Panc1 (cell line): ENCODE data around the gene ALG10. TPM values are rescaled to one million over a fixed set of nuclear protein-coding genes. Genes with fewer than 3 reads are reported as not detected.

Experiments used
- ATAC-seq: fragments of 200-7000 bp; cut with Tn5 transposase; 2 replicates; pipeline ENCODE4 v1.9.1; 2020; ENCODE audit warnings: mild to moderate bottlenecking, moderate library complexity
- BruUV-seq: library from RNA; stranded (reverse); fragments of 400-500 nt; replicated peaks from 2 replicates; lab custom pipeline; 2021; lab: Mats Ljungman, UMichigan
- CTCF ChIA-PET: fragments of 300-600 bp; sonication (Branson Sonifier 250); formaldehyde crosslinking; loops from one replicate; lab custom pipeline; 2022; ENCODE audit warnings: antibody characterized with exemption; lab: Charles Lee
- POLR2A ChIA-PET: fragments of 300-600 bp; sonication (Branson Sonifier 250); formaldehyde crosslinking; loops from one replicate; lab custom pipeline; 2022; ENCODE audit warnings: antibody characterized with exemption; lab: Charles Lee
- DNase-seq: peaks from one replicate; pipeline ENCODE4 v3.0.0-alpha.2; 2010; ENCODE audit warnings: low read depth, low spot score
- H3K27ac ChIP-seq: 2 replicates; pipeline ENCODE4 v1.5.1; 2011; ENCODE audit warnings: mild to moderate bottlenecking, low read length, inconsistent platforms
- H3K27me3 ChIP-seq: fragments of 200-500 bp; sonication (Bioruptor generic); 2 replicates; pipeline ENCODE4 v1.6.0; 2014; ENCODE audit warnings: low read length, inconsistent platforms; ENCODE audit not compliant: control insufficient read depth, insufficient read depth
- H3K36me3 ChIP-seq: fragments of 200-500 bp; sonication (Bioruptor generic); 2 replicates; pipeline ENCODE4 v1.5.1; 2014; ENCODE audit warnings: inconsistent platforms, mild to moderate bottlenecking, low read length, moderate library complexity; ENCODE audit not compliant: control insufficient read depth, insufficient read depth
- H3K4me1 ChIP-seq: 2 replicates; pipeline ENCODE4 v1.5.1; 2011; ENCODE audit warnings: inconsistent platforms, mild to moderate bottlenecking, low read length, moderate library complexity; ENCODE audit not compliant: control insufficient read depth, insufficient read depth
- H3K4me3 ChIP-seq, 2 experiments: 2 replicates each; pipeline ENCODE4 v1.5.1; 2011 to 2012; ENCODE audit warnings: low read depth in 2 of 2, low read length in 2 of 2, mild to moderate bottlenecking in 2 of 2, inconsistent platforms in 1 of 2, moderate library complexity in 1 of 2
- H3K9me3 ChIP-seq: fragments of 200-500 bp; sonication (Bioruptor generic); 2 replicates; pipeline ENCODE4 v1.5.1; 2014; ENCODE audit warnings: low read depth, mild to moderate bottlenecking, inconsistent platforms, low read length, moderate library complexity; ENCODE audit not compliant: control insufficient read depth, insufficient read depth
- POLR2AphosphoS5 ChIP-seq: IDR thresholded peaks from 2 replicates; pipeline ENCODE4 v1.6.1; 2012; ENCODE audit warnings: mild to moderate bottlenecking, low read depth, low read length, moderate library complexity
- REST ChIP-seq, 2 experiments: IDR thresholded peaks; 2 replicates each; pipeline ENCODE4 v1.6.1; 2011 to 2012; ENCODE audit warnings: low read depth in 2 of 2, control low read depth in 1 of 2, low read length in 1 of 2, mild to moderate bottlenecking in 1 of 2, moderate library complexity in 1 of 2; ENCODE audit not compliant: insufficient read depth in 1 of 2
- SIN3A ChIP-seq: IDR thresholded peaks from 2 replicates; pipeline ENCODE4 v1.6.1; 2012; ENCODE audit warnings: low read depth, mild to moderate bottlenecking, low read length, moderate library complexity, borderline replicate concordance; ENCODE audit not compliant: insufficient read depth
- TCF7L2 ChIP-seq: IDR thresholded peaks from 2 replicates; pipeline ENCODE4 v1.6.1; 2011; ENCODE audit warnings: mild to moderate bottlenecking, low read depth, low read length, inconsistent platforms
- in situ Hi-C: cut with HindIII; loops from 2 replicates; pipeline ENCODE4 v1.10.0; 2016; ENCODE audit warnings: low sequenced_read_pairs, low pct_unique_long_range_greater_than_20kb
- intact Hi-C: fragments of 100-400 bp; cut with micrococcal nuclease; formaldehyde crosslinking; loops from one replicate; pipeline ENCODE4 v1.10.0; 2022; ENCODE audit not compliant: unreplicated experiment
- total RNA-seq: library from RNA; stranded (reverse); gene quantifications from one replicate; pipeline ENCODE4 v1.2.1, GENCODE V29; 2021; ENCODE audit not compliant: unreplicated experiment
- TF ChIP-seq, protein P1 (sequence below): fragments of 450-650 bp; IDR thresholded peaks from 2 replicates; pipeline ENCODE4 v1.5.1; 2017; ENCODE audit warnings: mild to moderate bottlenecking

ALG10 gene
- total RNA-seq, 1 experiment from 2014 or later = 10.3 TPM

- BruUV-seq = no TSS peak
- ATAC-seq (no peak), DNase-seq (no peak)
- Histone ChIP-seq H3K36me3 (no peaks in the 10 kb centered on the region), H3K4me3 (no peak overlapping the region), H3K27ac (no peak overlapping the region), H3K27me3 (no peaks in the 10 kb centered on the region), H3K9me3 (no peaks in the 10 kb centered on the region), H3K4me1 (no peaks in the 10 kb centered on the region)
- POLR2A ChIA-PET = no interaction called here
- intact Hi-C loops (loop anchor here (5.0 kb wide), 2 partner anchors 187 to 262 kb away; no protein-coding TSS in a partner anchor), in situ Hi-C loops (no loop called here)
- CTCF ChIA-PET = no interaction called here
- TF ChIP-seq POLR2AphosphoS5 = no peak
- TF ChIP-seq REST (IDR thresholded peaks at IDR 0.05; ENCODE audit: insufficient read depth in 1 of 2, low read depth in 2 of 2, low read length in 1 of 2) = no peak
Measured at GRCh38 chr12:34030591-34030990, 8.3 kb downstream of the ALG10 start.

- in situ Hi-C loops (no loop called here), intact Hi-C loops (loop anchor here (5.0 kb wide), 2 partner anchors 184 to 259 kb away; no protein-coding TSS in a partner anchor)
- POLR2A ChIA-PET = no interaction called here
- BruUV-seq = no TSS peak
- no peak for DNase-seq
- no peak overlapping the region for H3K4me3 ChIP-seq
- no peaks in the 10 kb centered on the region for H3K9me3 ChIP-seq
- H3K27ac ChIP-seq = no peak overlapping the region
- no peaks in the 10 kb centered on the region for H3K4me1 ChIP-seq
- H3K36me3 ChIP-seq = no peaks in the 10 kb centered on the region
- H3K27me3 ChIP-seq = no peaks in the 10 kb centered on the region
- ATAC-seq = no peak
- TF ChIP-seq SIN3A = no peak
- TF ChIP-seq, protein P1, sequence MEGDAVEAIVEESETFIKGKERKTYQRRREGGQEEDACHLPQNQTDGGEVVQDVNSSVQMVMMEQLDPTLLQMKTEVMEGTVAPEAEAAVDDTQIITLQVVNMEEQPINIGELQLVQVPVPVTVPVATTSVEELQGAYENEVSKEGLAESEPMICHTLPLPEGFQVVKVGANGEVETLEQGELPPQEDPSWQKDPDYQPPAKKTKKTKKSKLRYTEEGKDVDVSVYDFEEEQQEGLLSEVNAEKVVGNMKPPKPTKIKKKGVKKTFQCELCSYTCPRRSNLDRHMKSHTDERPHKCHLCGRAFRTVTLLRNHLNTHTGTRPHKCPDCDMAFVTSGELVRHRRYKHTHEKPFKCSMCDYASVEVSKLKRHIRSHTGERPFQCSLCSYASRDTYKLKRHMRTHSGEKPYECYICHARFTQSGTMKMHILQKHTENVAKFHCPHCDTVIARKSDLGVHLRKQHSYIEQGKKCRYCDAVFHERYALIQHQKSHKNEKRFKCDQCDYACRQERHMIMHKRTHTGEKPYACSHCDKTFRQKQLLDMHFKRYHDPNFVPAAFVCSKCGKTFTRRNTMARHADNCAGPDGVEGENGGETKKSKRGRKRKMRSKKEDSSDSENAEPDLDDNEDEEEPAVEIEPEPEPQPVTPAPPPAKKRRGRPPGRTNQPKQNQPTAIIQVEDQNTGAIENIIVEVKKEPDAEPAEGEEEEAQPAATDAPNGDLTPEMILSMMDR = peak; percentile 28; the same call in 1 of the 2 replicates
- no peak for TF ChIP-seq REST (IDR thresholded peaks at IDR 0.05; ENCODE audit: insufficient read depth in 1 of 2, low read depth in 2 of 2, low read length in 1 of 2)
- no peak for TF ChIP-seq POLR2AphosphoS5
- peak; percentile 51; the same call in 1 of the 2 replicates for TF ChIP-seq TCF7L2
- CTCF ChIA-PET = interaction anchor here (0.6 to 1.1 kb wide), 2 partner anchors 165 to 1278 kb away, joined by 3 read pairs; partner anchors contain the start of gene YARS2
Measured at GRCh38 chr12:34033628-34034296, 11.5 kb downstream of the ALG10 start.
